Spleen (tissue), 11 donors: ENCODE results near the gene CD4. TPM values are rescaled to one million over a fixed set of nuclear protein-coding genes. Genes with fewer than 3 reads are reported as not detected.

ENCODE experiments used
- DNase-seq: peaks from one replicate; pipeline ENCODE4 v3.0.0-alpha.2; 2020
- H3K27ac ChIP-seq, 8 donors: fragments of 200-600 bp; sonication (generic) in 7 of 8; 1 replicate in 4 of 8; 2 replicates in 4 of 8; pipeline versions ENCODE4 v1.5.0 to v1.8.0; 2016 to 2021; ENCODE audit warnings: inconsistent platforms in 4 of 8, mild to moderate bottlenecking in 4 of 8, moderate library complexity in 1 of 8
- H3K27me3 ChIP-seq, 7 donors: fragments of 200-600 bp; sonication (generic) in 6 of 7; replicated peaks in 1 of 7; 1 replicate in 4 of 7; 2 replicates in 3 of 7; pipeline versions ENCODE4 v1.5.0 to v1.8.0; 2016 to 2021; ENCODE audit warnings: inconsistent platforms in 3 of 7, mild to moderate bottlenecking in 1 of 7
- H3K36me3 ChIP-seq, 6 donors: fragments of 200-600 bp; sonication (generic) in 5 of 6; 1 replicate in 4 of 6; 2 replicates in 2 of 6; pipeline versions ENCODE4 v1.5.0 to v1.8.0; 2016 to 2021; ENCODE audit warnings: inconsistent platforms in 2 of 6
- H3K4me1 ChIP-seq, 6 donors: fragments of 200-600 bp; sonication (generic) in 5 of 6; 1 replicate in 3 of 6; 2 replicates in 3 of 6; pipeline versions ENCODE4 v1.5.0 to v1.8.0; 2016 to 2021; ENCODE audit warnings: inconsistent platforms in 3 of 6
- H3K4me3 ChIP-seq, 8 donors: fragments of 200-600 bp; sonication (generic) in 7 of 8; 1 replicate in 4 of 8; 2 replicates in 4 of 8; pipeline versions ENCODE4 v1.5.0 to v1.8.0; 2016 to 2021; ENCODE audit warnings: inconsistent platforms in 4 of 8, mild to moderate bottlenecking in 4 of 8, moderate library complexity in 2 of 8
- H3K9me3 ChIP-seq, 8 donors: fragments of 200-600 bp; sonication (generic) in 7 of 8; 1 replicate in 4 of 8; 2 replicates in 4 of 8; pipeline versions ENCODE4 v1.5.0 to v1.8.0; 2016 to 2021; ENCODE audit warnings: inconsistent platforms in 4 of 8
- POLR2A ChIP-seq, 3 donors: fragments of 450-650 bp; IDR thresholded peaks; one replicate each; pipeline ENCODE4 v1.5.1; 2017; ENCODE audit warnings: antibody characterized with exemption in 3 of 3, mild to moderate bottlenecking in 1 of 3
- POLR2AphosphoS5 ChIP-seq, 3 donors: sonication (generic); formaldehyde crosslinking; IDR thresholded peaks; one replicate each; pipeline ENCODE4 v1.5.1; 2017; ENCODE audit warnings: antibody characterized with exemption in 3 of 3
- WGBS, 5 donors: extraction: QIAGEN DNeasy Blood & Tissue Kit in 3 of 5; methylation state at CpG; one replicate each; pipeline versions ENCODE4 v1.1.5 to v1.1.7; 2013 to 2018; 5-methylcytosine and 5-hydroxymethylcytosine counted together
- intact Hi-C: fragments of 100-400 bp; cut with DNase I; formaldehyde crosslinking; loops from one replicate; pipeline ENCODE4 v1.15.0; 2023; ENCODE audit warnings: low total_unique reads
- polyA plus RNA-seq, 3 donors: library from polyadenylated mRNA; stranded (reverse); fragments of 200-250 nt; gene quantifications; one replicate each; pipeline ENCODE4 v1.2.1, GENCODE V29; 2013
- total RNA-seq, 7 donors: library from RNA; depleted of rRNA in 3 of 7; stranded (reverse); fragments of >200 nt in 3 of 7; fragmentation: NEBNext Ultra II Directional in 4 of 7; extraction: Animal tissue kit (Norgen Biotek cat#: 25700) in 4 of 7; gene quantifications; one replicate each; pipeline versions ENCODE4 v1.1.0 to v1.2.1, GENCODE V29; 2016 to 2021
- TF ChIP-seq, protein P1 (sequence below), 11 experiments: fragments of 200-600 bp in 7 of 11; fragments of 450-650 bp in 4 of 11; sonication (generic) in 4 of 11; IDR thresholded peaks in 8 of 11; conservative IDR thresholded peaks in 3 of 11; 1 replicate in 7 of 11; 2 replicates in 4 of 11; pipeline versions ENCODE4 v1.4.0 to v1.8.0; 2016 to 2021; ENCODE audit warnings: antibody characterized with exemption in 11 of 11, inconsistent platforms in 4 of 11, mild to moderate bottlenecking in 1 of 11
- donor health status: healthy with polysubstance abuse.
- donor health status: DM: no; HTN: no; CAD: no; lungs with moderate emphysema.
- donor health status: DM: no; HTN: no; CAD: no.
- donor health status: Bipolar disorder and iron deficiency.
- donor health status: healthy.
- donor health status: DM: no; HTN: no; CAD: no.
- donor health status: DM: yes; HTN: yes; CAD: no.

The CD4 gene
- total and polyA plus RNA-seq, 10 donors: 21.8 to 207 (median 151) TPM

DNA sequence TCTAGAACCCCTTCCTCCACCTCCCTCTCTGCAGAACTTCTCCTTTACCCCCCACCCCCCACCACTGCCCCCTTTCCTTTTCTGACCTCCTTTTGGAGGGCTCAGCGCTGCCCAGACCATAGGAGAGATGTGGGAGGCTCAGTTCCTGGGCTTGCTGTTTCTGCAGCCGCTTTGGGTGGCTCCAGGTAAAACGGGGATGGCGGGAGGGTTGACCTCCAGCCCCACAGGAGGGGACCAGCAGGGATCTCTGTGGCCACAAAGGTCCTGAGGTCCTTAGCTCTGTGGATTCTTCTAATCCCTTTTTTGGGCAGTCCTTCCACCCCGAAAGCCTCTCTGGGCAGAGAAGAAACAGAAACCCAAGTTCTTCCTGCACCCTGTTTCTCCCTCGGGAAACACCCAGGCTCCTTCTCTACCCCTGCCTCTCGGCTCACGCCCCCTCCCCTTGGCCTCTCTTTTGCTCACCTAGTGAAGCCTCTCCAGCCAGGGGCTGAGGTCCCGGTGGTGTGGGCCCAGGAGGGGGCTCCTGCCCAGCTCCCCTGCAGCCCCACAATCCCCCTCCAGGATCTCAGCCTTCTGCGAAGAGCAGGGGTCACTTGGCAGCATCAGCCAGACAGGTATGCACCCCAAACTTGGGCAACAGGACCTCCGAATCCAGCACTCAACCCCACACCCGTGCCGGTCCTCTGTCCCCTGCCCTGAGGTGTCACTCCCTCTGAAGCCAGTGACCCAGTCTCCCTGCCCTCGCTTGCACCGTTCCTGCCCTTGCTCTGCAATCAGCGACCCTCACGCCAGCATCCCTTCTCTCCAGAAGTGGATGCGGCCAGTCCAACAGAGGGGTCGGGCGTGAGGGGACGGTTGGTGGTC is 16.4 kb upstream of the CD4 start:
- TF ChIP-seq, protein P1, sequence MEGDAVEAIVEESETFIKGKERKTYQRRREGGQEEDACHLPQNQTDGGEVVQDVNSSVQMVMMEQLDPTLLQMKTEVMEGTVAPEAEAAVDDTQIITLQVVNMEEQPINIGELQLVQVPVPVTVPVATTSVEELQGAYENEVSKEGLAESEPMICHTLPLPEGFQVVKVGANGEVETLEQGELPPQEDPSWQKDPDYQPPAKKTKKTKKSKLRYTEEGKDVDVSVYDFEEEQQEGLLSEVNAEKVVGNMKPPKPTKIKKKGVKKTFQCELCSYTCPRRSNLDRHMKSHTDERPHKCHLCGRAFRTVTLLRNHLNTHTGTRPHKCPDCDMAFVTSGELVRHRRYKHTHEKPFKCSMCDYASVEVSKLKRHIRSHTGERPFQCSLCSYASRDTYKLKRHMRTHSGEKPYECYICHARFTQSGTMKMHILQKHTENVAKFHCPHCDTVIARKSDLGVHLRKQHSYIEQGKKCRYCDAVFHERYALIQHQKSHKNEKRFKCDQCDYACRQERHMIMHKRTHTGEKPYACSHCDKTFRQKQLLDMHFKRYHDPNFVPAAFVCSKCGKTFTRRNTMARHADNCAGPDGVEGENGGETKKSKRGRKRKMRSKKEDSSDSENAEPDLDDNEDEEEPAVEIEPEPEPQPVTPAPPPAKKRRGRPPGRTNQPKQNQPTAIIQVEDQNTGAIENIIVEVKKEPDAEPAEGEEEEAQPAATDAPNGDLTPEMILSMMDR (IDR thresholded peaks at IDR 0.05 in 8 of 11, conservative IDR thresholded peaks at IDR 0.05 in 3 of 11): no peak
- TF ChIP-seq POLR2AphosphoS5 (IDR thresholded peaks at IDR 0.05) (no peak), POLR2A (IDR thresholded peaks at IDR 0.05) (no peak)
- Histone ChIP-seq H3K36me3 (peaks cover 0 to 26% (median 0%) of the 10 kb centered on the region in 6 donors), H3K27ac (peak overlapping the region in 4 of 8 donors; percentile 65 to 84 (median 79)), H3K9me3 (no peaks in the 10 kb centered on the region), H3K27me3 (peaks cover 0 to 87% (median 20%) of the 10 kb centered on the region in 7 donors), H3K4me1 (peaks cover 0 to 87% (median 44%) of the 10 kb centered on the region in 6 donors), H3K4me3 (peak overlapping the region in 6 of 8 donors; percentile 4 to 63 (median 30))
- WGBS, 5 donors: 60 to 81% (median 69%) methylated on average over 20 to 21 of the region's 21 CpGs
- intact Hi-C loops: no loop called here
- DNase-seq: no peak

DNA sequence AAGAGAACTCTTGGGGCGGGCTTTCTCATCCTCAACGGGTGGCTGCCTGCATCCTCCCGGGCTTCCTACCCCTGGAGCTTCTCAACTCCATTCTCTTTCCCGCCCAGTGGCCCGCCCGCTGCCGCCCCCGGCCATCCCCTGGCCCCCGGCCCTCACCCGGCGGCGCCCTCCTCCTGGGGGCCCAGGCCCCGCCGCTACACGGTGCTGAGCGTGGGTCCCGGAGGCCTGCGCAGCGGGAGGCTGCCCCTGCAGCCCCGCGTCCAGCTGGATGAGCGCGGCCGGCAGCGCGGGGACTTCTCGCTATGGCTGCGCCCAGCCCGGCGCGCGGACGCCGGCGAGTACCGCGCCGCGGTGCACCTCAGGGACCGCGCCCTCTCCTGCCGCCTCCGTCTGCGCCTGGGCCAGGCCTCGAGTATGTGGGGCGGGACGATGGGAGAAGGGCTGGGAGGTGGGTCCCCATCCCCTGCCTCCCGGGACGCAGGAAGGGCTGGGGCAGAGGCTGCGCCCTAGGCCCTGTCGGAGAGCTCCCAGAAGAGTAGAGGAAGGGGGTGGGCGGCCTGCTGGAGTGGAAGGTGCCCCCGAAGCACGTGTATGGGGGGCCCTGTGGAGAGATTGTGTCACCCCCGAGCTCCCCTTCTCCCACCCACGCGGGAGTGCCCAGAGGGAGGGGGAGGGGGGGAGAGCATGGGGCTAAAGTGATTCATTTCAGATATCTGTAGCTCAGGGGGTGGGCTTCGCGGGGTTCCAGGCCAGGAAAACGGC is 15.6 kb upstream of the CD4 start:
- Histone ChIP-seq H3K27ac (peak overlapping the region in 7 of 8 donors; percentile 9 to 84 (median 65)), H3K4me1 (peaks cover 3 to 87% (median 44%) of the 10 kb centered on the region in 6 donors), H3K36me3 (peaks cover 0 to 26% (median 0%) of the 10 kb centered on the region in 6 donors), H3K9me3 (no peaks in the 10 kb centered on the region), H3K27me3 (peaks cover 0 to 85% (median 20%) of the 10 kb centered on the region in 7 donors), H3K4me3 (peak overlapping the region in 7 of 8 donors; percentile 4 to 63 (median 29))
- TF ChIP-seq POLR2A (IDR thresholded peaks at IDR 0.05) (no peak), POLR2AphosphoS5 (IDR thresholded peaks at IDR 0.05) (no peak)
- TF ChIP-seq, protein P1 (IDR thresholded peaks at IDR 0.05 in 8 of 11, conservative IDR thresholded peaks at IDR 0.05 in 3 of 11): no peak
- 22 to 32% (median 25%) methylated on average over 29 to 60 of the region's 60 CpGs for WGBS, 5 donors
- DNase-seq: no peak
- intact Hi-C loops: no loop called here

DNA sequence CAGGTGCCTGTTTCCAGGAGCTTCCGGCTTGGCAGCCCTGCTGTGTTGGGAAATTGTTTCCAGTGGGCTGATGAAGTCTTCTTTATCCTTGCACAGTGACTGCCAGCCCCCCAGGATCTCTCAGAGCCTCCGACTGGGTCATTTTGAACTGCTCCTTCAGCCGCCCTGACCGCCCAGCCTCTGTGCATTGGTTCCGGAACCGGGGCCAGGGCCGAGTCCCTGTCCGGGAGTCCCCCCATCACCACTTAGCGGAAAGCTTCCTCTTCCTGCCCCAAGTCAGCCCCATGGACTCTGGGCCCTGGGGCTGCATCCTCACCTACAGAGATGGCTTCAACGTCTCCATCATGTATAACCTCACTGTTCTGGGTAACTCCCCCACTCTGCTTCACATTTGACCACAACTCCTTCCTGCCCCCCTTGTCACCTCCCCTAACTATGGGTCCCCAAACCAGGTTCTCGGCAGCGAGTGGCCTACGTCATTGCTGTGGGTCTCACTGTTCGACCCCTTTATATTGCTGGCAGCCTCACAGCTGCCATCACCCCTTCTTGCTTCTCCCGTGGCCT is 14.7 kb upstream of the CD4 start:
- WGBS, 5 donors: 58 to 69% (median 62%) methylated on average over 15 of the region's 15 CpGs
- no peak for DNase-seq
- peak overlapping the region in 7 of 8 donors; percentile 9 to 84 (median 65) for H3K27ac ChIP-seq

More for the DNA sequence above, 14.7 kb upstream of the CD4 start:
- peaks cover 0 to 80% (median 20%) of the 10 kb centered on the region in 7 donors for H3K27me3 ChIP-seq
- H3K36me3 ChIP-seq: peaks cover 0 to 25% (median 0%) of the 10 kb centered on the region in 6 donors
- H3K9me3 ChIP-seq: no peaks in the 10 kb centered on the region
- TF ChIP-seq POLR2A (IDR thresholded peaks at IDR 0.05) (no peak), POLR2AphosphoS5 (IDR thresholded peaks at IDR 0.05) (peak; percentile 40 to 65 (median 45))
- H3K4me1 ChIP-seq: peaks cover 3 to 85% (median 46%) of the 10 kb centered on the region in 6 donors
- intact Hi-C loops: no loop called here
- H3K4me3 ChIP-seq: peak overlapping the region in 5 of 8 donors; percentile 25 to 63 (median 30)
